ENCODE results near the gene ADAMTS2.

Gene ADAMTS2

GRCh38 chr5:179318221-179318955, 26.9 kb downstream of the ADAMTS2 start:
- no peak for TF ChIP-seq CTCF (IDR thresholded peaks at IDR 0.05)

- TF ChIP-seq CTCF (IDR thresholded peaks at IDR 0.05) = no peak
These were observed 27.6 kb downstream of the ADAMTS2 start for GRCh38 chr5:179317411-179318220.

GRCh38 chr5:179316982-179317381, 28.3 kb downstream of the ADAMTS2 start:
- TF ChIP-seq CTCF (IDR thresholded peaks at IDR 0.05) = no peak

- TF ChIP-seq CTCF (IDR thresholded peaks at IDR 0.05) = no peak
These were observed 29.1 kb downstream of the ADAMTS2 start for GRCh38 chr5:179316111-179316551.

GRCh38 chr5:179315356-179315890, 29.8 kb downstream of the ADAMTS2 start:
- TF ChIP-seq CTCF (IDR thresholded peaks at IDR 0.05) = no peak

- TF ChIP-seq CTCF (IDR thresholded peaks at IDR 0.05) = no peak
These were observed 30.5 kb downstream of the ADAMTS2 start for GRCh38 chr5:179314606-179315355.

- no peak for TF ChIP-seq CTCF (IDR thresholded peaks at IDR 0.05)
These were observed 31.3 kb downstream of the ADAMTS2 start for GRCh38 chr5:179313849-179314521.

Data from LNCAP (cell line).